Measurements from ENCODE around the gene CHCHD3.
"Not testable (repeated sequence)": the region's sequence is repeated elsewhere in the genome, so short reads cannot be mapped to it uniquely, and the experiment has no call there.

The CHCHD3 gene

DNA sequence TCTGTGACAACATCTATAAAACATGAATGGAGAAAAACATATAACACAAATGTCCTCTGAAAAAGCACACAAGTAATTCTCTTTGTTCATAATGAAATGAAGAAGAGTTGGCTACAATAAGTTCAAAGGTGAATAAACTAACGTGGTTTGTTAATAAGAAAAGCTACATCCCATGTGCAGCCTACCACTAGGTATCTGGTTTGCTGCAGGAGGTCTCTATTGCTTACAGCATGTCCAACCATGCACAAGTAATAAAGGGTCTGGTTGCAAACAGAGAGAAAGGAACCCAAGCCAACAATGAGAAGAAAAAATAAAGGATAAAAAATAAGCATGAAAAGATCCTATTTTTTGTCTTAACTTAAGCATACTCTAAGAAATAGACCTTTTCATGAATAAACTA is 139.2 kb downstream of the CHCHD3 start:
- DNase-seq, result no peak

DNA sequence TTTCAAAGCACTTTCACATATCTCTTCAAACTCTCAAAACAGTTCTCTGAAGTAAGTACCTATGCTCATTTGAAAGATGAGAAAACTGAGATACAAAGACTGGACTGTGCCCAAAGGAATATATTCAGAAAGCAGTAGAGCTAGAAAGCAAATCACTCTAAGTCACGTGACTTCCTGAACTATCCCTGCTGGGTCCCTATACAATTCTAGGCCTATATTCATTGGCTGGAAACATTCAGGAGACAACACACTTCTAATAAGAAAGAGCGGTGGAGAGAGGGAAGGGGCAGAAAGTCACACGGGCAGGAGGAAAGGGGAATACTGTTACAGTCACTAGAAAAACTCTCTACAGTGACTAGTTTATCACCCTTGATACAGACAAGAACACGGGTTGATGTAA is 140.0 kb downstream of the CHCHD3 start:
- no peak for DNase-seq

DNA sequence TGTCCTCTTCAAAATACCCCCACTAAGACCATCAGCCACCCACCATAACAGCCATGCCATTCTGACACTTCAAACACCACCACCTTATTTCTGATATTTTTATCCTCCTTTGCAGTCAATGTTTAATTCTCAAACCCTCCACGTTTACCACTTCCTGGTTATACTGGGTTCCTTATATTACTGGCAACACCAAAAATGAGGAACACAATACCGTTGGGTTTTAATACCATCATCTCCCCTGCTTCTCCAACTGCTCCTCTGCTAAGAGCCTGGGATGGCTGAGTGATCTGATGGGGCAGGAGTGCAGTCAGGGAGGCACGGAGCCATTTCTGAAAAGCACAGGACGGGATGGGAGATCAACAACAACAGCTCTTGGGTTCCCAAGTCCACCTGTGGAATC is 140.5 kb downstream of the CHCHD3 start:
- no peak for DNase-seq

DNA sequence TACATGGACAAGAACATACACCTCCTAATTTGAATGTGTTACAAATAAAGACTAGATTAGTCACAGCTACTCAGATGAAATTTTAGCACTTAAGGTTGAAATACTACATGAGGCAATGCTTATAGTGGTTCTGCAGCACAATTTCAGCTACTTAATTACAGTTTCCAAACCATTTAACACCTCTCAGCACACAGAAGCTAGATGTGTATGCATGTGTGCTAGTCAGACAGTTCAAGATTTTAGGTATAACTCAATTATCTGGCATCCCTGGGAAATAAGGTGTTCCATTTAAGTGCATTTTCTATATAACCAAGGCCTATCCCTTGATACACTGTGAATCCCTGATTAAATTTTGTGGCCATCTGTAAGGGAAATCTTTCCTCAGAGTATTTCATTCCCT is 141.8 kb downstream of the CHCHD3 start:
- no peak for DNase-seq

DNA sequence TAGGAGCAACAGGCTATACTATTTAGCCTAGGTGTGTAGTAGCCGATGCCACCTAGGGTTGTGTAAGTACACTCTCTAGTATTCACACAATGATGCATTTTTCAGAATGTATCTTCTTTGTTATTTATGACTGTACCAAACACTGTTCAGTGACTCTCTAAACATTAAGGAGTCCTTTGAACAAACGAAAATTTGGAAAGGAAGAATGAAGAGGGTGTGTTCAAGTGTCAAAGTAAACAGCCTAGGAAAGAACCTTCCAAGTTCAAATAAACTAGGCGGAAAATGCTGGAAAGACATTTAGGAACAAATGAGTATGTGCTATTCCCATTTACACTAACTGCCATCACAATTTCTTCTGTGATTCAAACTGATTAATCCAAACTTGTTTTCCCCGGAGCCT is 142.4 kb downstream of the CHCHD3 start:
- no peak for DNase-seq

DNA sequence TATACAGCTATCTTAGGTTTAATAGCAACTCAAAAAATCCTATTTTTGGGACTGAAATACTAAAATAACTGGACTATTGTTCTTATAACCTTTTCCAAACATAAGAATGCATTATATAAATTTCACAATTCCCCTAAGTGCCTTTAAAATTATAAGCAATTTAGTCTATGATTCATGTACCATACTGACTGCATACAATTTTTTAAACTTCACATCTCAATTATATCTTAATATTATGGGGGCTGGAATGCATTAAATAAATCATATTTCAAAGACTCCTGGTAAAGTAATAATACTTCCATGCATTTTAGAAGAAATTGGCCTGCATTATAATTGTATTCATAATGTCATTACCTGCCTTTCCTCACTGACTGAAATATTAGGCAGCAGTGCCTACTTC is 144.6 kb downstream of the CHCHD3 start:
- DNase-seq, result no peak

DNA sequence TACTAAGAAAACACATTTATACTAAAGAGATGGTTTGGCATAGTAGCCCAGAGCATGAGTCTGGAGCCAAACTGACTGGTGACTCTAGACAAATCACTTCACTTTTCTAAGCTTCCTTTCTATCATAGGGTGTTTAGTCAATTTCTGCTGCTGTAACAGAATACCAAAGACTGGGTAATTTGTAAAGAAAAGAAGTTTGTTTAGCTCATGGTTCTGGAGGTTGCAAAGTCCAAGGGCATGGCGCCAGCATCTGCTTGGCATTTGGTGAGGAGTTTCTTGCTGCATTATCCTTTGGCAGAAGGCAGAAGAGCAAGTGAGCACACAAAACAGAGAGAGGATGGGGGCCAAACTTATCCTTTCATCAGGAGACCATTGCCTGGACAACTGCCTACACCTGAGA is 146.3 kb downstream of the CHCHD3 start:
- DNase-seq, result no peak

DNA sequence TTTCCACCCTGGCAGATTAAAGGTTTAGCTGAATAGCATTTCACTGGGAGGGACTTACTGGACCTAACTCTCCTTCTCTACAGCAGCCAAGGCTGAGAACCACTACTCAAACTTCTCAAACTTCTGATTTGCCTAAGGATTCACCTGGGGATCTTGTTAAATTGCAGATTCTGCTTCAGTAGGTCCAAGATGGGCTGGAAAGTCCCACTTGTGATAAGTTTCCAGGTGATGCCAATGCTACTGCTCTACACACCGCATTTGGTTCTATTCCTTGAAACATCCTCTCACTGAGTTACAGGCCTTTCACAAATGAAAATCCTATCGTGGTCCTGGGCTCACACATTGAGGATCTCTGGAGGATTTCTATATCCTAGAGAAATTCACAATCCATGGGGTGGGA is 147.9 kb downstream of the CHCHD3 start:
- no peak for DNase-seq

DNA sequence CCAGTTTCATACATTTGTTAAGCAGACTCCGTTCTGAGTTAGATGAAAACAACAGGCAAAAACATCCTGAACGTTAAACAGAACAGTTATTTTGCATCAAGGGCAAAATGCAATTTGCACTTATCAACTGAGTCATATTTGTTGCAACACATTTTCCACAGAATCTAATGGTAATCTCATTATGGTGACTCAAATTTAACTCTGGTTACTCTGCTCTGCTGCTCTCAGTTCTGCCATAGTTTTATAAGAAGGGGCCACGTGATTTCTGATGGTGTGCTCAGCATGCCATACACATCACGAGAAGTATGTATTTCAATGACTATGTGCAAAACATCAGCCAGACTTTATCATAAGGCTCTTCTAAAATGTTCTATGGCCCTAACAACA is 148.8 kb downstream of the CHCHD3 start:
- DNase-seq, result no peak

DNA sequence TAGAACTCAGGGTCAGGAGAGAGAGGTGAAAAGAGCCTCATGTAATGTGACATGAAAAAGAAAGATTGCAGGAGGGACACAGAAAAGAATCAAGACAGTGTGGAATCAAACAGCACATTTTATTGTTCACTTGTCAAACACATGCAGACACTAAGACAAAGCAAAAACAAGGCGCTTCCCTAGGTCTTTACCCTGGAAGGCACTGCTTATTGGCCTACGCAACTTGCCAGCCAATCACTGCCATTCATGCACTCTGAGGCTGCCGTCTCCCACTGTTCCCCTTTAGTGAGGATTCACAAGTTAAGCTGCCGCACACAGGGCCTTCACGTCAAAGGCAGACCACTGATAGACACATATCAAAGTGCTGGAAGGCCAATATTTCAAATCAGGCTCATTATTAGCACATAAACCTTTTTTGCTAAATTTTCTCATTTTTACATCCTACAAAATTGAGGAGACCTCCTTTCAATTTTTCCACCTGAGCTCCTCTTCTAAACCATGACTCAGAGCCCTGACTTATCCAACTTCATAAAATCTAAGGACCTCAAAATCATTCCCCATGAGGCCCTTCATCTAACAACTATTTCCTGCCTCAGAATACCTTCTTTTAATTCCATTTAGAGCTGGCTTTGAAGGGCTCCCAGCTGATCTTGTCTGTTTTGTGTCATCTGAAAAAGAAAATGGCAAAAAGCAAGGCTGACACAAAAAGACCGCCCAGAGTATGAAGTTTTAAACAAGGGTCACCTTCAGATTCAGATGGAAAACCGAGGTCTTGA is 149.4 kb downstream of the CHCHD3 start:
- DNase-seq, result no peak

DNA sequence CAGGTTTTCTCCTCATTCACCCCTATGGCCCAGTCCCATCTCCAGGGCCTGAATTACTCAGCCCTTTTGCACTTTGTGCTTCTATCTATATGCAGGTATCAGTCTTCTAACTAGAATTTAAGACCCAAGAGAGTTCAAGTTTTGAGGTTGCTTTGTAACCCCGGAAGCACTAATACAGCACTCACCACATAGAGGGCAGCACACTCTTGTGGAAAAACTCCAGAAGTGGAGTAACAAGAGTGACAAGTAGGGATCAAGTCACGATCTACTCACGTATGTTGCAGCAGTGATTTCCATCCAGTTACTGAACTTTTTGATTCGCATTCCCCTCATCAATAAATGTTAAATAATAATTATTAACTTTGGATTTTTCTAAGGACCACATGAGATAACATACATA is 151.0 kb downstream of the CHCHD3 start:
- DNase-seq, result no peak

DNA sequence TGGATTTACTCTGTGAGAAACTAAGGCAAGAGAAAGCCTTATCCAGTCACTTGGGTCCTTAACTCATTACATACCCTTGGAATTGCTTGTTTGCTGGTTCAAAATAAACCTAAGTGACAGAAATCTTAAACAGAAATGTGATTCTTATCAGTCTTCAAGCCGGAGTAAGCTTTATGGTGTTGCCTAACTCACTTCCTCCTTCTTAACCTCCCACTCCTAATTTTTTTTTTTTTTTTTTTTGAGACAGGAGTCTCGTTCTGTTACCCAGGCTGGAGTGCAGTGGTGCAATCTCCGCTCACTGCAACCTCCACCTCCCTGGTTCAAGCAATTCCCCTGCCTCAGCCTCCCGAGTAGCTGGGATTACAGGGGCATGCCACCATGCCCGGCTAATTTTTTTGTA is 151.9 kb downstream of the CHCHD3 start:
- DNase-seq, result not testable (repeated sequence)

DNA sequence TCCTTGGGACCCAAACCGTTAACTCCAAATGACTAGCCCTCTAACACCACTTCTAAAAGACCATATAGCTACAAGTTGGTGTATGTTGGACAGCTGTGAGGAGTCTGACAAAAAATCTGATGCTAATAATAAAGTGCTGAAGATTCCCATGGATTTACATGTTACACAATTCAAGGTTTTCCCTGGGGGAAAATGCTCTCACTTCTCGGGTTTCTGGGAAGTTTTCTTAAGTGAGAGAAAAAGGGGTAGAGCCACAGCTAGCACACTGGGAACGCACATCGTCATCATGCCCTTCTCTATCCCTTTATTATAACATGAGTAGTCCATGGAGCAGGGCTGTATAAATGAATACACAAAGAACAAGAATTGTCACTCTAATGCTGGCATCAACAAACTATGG is 162.1 kb downstream of the CHCHD3 start:
- DNase-seq, result no peak

DNA sequence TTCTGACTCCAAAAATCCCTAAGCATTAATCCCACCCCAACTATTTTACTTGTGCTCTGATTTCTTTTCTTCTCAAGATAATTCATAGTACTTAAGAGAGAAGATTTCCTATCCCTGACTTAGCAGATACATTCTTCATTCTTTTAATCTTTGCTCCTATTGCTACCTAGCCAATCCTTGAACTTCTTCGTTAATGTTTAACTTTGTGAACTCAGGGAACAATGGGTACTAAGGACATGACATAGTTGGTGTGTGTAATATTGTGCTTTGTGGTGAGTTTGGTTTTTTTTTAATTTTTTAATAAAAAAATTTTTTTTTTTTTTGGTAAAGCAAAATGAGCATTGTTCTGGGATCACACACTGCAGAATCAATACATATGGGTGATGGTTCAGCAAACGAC is 166.2 kb downstream of the CHCHD3 start:
- DNase-seq, result no peak

DNA sequence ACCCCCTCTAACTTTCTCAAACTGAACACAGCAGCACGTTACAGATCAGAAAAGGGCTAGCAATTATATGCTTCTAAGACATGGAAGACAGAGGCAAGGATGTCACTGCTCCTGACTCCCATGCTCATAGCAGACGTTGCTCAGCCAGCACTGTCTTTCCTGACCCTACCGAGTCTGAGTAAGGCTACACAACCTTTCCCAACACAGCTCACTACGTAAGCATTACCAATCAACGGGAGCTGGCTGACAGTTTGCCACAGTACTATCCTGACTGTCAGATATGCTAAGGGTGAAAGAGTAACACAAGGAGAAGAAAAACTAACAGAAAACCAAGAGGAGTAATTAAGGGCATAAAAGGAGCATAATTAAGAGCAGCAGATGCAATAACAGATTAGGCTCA is 171.2 kb downstream of the CHCHD3 start:
- DNase-seq, result no peak

DNA sequence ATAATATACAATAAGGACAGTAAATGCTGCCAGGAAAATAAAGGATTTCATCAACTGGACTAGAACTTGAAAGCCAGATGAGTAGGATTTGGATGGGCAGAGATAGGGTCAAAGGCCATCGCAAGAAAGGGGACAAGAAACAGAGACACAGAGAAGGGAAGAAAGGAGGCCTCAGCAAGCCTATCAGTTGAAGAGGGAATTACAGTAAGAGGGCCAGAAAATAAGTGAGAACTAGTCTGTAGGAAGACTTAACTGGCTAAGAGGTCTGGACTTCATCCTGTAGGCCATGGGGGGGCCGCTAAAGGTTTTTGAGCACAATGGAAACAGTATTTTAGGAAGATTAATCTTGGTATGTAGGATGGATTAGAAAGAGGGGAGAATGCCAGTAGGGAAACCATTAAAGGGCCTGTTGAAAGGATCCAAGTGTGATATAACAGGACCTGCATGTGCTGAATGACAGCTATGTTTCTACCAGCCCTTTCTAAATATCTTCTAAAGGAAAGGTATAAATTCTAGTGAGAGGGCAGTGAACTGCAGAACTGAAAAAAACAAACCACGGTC is 174.4 kb downstream of the CHCHD3 start:
- no peak for DNase-seq

DNA sequence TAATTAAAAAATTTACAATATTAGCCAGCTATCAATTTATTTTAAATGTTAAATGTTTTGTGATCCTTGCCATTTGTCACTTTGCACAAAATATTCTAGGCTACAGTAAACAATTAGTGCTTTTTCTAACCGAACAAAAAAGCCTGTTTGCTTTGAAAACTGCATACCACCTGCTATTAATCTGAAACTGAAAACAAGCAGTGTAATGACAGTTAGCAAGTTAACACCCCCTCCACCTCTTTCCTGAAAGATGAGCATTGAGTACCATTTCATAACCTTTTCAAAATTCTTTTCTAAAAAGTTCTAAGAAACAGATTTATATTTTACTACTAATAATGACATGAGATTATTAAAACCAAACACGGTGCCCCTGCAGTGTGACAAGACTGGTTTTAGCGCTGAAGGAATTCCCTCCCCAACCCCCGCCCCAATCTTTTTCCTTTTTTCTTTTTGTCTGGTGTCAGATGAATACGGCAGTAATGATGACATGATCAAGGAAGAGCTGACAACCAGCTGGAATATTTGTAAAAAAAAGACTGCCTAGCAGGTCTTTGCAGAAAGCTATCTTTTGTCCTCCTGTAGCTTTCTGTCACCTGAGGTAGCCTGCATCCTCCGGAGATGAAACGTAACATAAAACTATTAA is 175.6 kb downstream of the CHCHD3 start:
- no peak for DNase-seq

DNA sequence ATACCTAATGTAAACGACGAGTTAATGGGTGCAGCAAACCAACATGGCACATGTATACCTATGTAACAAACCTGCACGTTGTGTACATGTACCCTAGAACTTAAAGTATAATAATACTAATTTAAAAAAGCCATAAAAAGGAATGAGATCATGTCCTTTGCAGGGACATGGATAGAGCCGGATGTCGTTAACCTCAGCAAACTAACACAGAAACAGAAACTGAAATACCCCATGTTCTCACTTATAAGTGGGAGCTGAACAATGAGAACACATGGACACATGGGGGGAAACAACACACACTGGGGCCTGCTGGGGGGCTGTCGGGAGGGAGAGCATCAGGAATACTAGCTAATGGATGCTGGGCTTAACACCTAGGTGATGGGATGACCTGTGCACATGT is 176.8 kb downstream of the CHCHD3 start:
- not testable (repeated sequence) for DNase-seq

DNA sequence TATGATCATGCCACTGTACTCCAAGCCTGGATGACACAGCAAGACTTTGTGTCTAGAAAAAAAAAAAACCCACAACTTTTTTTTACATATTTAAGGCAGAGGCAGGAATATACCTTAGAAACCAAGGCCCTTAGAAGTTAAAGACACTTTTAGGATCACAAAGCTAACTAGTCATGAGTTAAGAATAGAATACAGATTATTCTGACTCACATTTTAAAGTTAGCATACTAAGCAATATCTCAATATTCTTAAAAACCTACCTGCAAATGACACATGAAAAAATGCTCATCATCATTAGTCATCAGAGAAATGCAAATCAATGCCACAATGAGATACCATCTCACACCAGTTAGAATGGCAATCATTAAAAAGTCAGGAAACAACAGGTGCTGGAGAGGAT is 177.7 kb downstream of the CHCHD3 start:
- DNase-seq, result no peak

DNA sequence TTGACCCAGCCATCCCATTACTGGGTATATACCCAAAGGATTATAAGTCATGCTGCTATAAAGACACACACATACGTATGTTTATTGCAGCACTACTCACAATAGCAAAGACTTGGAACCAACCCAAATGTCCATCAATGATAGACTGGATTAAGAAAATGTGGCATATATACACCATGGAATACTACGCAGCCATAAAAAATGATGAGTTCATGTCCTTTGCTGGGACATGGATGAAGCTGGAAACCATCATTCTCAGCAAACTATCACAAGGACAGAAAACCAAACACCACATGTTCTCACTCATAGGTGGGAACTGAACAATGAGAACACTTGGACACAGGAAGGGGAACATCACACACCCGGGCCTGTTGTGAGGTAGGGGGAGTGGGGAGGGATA is 179.6 kb downstream of the CHCHD3 start:
- not testable (repeated sequence) for DNase-seq

DNA sequence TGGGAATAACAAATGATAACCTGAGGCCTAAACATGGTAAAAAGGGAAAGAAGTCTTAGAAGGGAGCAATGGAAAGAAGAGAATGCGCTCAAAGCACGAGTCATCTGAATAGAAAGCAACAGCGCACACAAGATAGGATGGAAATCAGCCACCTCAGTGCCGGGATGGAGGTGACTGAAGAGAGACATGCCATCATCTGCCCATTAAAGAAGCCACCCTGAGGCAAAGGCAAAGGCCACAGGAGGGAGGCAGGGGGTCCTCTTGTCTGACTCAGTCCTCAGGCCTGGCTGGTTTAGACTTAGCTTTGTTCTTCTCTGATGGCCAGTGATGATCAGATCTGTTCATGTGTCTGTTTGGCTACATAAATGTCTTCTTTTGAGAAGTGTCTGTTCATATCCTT is 180.6 kb downstream of the CHCHD3 start:
- no peak for DNase-seq

DNA sequence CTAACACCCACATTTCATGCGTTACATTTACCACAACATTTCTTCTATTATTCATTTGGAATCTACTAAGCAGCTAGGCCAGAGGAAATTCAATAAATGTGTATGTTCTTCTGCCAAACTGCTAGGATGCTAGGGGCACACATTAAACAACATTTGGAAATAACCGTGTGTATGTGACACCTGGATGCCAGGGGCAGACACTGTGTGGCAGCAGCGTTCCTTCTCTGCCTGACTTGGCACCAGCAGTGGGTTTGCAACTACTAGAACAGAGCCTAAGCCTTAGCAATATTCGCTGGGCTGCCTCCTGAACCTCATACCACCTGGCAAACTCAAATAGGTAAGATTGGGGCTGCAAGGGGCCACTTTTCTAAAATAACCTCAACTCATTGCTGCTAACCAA is 182.1 kb downstream of the CHCHD3 start:
- no peak for DNase-seq

DNA sequence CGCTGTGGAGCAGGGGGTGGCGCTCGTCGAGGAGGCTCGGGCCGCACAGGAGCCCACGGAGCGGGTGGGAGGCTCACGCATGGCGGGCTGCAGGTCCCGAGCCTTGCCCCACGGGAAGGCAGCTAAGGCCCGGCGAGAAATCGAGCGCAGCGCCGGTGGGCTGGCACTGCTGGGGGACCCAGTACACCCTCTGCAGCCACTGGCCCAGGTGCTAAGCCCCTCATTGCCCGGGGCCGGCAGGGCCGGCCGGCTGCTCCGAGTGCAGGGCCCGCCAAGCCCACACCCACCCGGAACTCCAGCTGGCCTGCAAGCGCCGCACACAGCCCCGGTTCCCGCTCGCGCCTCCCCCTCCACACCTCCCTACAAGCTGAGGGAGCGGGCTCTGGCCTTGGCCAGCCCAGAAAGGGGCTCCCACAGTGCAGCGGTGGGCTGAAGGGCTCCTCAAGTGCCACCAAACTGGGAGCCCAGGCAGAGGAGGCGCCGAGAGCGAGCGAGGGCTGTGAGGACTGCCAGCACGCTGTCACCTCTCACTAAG is 183.2 kb downstream of the CHCHD3 start:
- not testable (repeated sequence) for DNase-seq

DNA sequence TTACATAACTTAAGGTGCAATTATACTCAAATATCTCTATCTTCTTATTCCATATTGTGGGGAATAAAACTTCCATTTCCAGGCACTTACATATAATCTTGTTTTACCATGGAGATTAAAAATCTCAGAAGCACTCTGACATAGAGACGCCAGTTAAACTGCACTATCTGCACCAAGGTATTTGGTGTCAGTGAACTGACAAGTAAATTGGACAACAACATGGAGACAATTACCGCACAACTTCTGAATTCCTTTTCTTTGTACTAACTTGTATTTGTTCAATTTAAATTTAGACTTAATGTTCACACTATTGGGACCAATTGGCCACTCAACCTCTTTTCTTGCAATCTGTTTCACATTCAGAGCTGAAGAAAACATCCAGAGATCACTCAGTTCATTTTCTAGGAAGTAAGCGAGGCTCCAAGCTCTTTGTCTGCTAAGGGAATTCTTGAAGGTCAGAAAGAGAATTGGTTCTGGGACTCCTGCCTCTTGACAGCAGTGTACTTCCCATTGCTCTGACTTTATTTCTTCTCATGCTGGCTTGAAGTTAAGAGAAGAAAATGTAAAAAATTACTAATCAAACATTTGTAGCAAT is 184.7 kb downstream of the CHCHD3 start:
- no peak for DNase-seq
